Glutamatergic neuron (in vitro differentiated cells): ENCODE data around the gene CDYL. TPM values are rescaled to one million over a fixed set of nuclear protein-coding genes. Genes with fewer than 3 reads are reported as not detected.
A peak's percentile ranks its signal among the peaks of the same experiment; 100 is the strongest.

Experiments
- DNase-seq: peaks from one replicate; pipeline ENCODE4 v3.0.0; 2022
- H3K27ac Mint-ChIP-seq: one replicate; pipeline ENCODE4 v1.8.0; 2020; ENCODE audit warnings: mild to moderate bottlenecking, mixed read lengths, inconsistent platforms; ENCODE audit not compliant: unreplicated experiment
- H3K27me3 Mint-ChIP-seq: one replicate; pipeline ENCODE4 v1.8.0; 2020; ENCODE audit warnings: mild to moderate bottlenecking, moderate library complexity, mixed read lengths, inconsistent platforms; ENCODE audit not compliant: unreplicated experiment
- H3K36me3 Mint-ChIP-seq: one replicate; pipeline ENCODE4 v1.8.0; 2020; ENCODE audit warnings: mild to moderate bottlenecking, mixed read lengths, inconsistent platforms; ENCODE audit not compliant: unreplicated experiment
- H3K4me1 Mint-ChIP-seq: one replicate; pipeline ENCODE4 v1.8.0; 2020; ENCODE audit warnings: mild to moderate bottlenecking, low read depth, mixed read lengths, inconsistent platforms; ENCODE audit not compliant: unreplicated experiment
- H3K4me3 Mint-ChIP-seq: one replicate; pipeline ENCODE4 v1.8.0; 2020; ENCODE audit warnings: mild to moderate bottlenecking, mixed read lengths, inconsistent platforms; ENCODE audit not compliant: unreplicated experiment
- H3K9me3 Mint-ChIP-seq: one replicate; pipeline ENCODE4 v1.8.0; 2020; ENCODE audit warnings: mild to moderate bottlenecking, moderate library complexity, mixed read lengths, inconsistent platforms; ENCODE audit not compliant: unreplicated experiment
- CTCF ChIP-seq: fragments of 200-600 bp; sonication (generic); IDR thresholded peaks from one replicate; pipeline ENCODE4 v1.5.0; 2021; ENCODE audit not compliant: partially characterized antibody, unreplicated experiment
- total RNA-seq: library from RNA; stranded (reverse); fragmentation: NEBNext Ultra II Directional; extraction: Animal tissue kit (Norgen Biotek cat#: 25700); gene quantifications from one replicate; pipeline ENCODE4 v1.2.1, GENCODE V29; 2021; ENCODE audit not compliant: unreplicated experiment

The CDYL gene
- total RNA-seq, 1 donor from 2014 or later: 63.3 TPM

- DNase-seq: no peak
- no peak for TF ChIP-seq CTCF
- Mint-ChIP-seq H3K27ac (no peak overlapping the region), H3K9me3 (no peaks in the 10 kb centered on the region), H3K4me1 (peaks cover 11% of the 10 kb centered on the region), H3K4me3 (no peak overlapping the region), H3K27me3 (no peaks in the 10 kb centered on the region), H3K36me3 (peaks cover 5% of the 10 kb centered on the region)
Measured at GRCh38 chr6:4891141-4891540, 114.9 kb downstream of the CDYL start.

- Mint-ChIP-seq H3K4me3 (no peak overlapping the region), H3K27ac (no peak overlapping the region), H3K36me3 (peaks cover 5% of the 10 kb centered on the region), H3K27me3 (peaks cover 2% of the 10 kb centered on the region), H3K4me1 (peaks cover 16% of the 10 kb centered on the region), H3K9me3 (no peaks in the 10 kb centered on the region)
- TF ChIP-seq CTCF: no peak
- no peak for DNase-seq
Measured at GRCh38 chr6:4892785-4893485, 116.7 kb downstream of the CDYL start.

- Mint-ChIP-seq H3K9me3 (no peaks in the 10 kb centered on the region), H3K27ac (no peak overlapping the region), H3K4me1 (peaks cover 12% of the 10 kb centered on the region), H3K36me3 (peaks cover 7% of the 10 kb centered on the region), H3K4me3 (no peak overlapping the region), H3K27me3 (peaks cover 2% of the 10 kb centered on the region)
- no peak for DNase-seq
- TF ChIP-seq CTCF: no peak
Measured at GRCh38 chr6:4894049-4894448, 117.8 kb downstream of the CDYL start.

GRCh38 chr6:4895971-4896370, 119.8 kb downstream of the CDYL start:
- no peak for DNase-seq
- peaks cover 5% of the 10 kb centered on the region for H3K4me1 Mint-ChIP-seq
- H3K27ac Mint-ChIP-seq: peak overlapping the region; percentile 11
- peaks cover 16% of the 10 kb centered on the region for H3K36me3 Mint-ChIP-seq
- TF ChIP-seq CTCF: no peak
- peaks cover 2% of the 10 kb centered on the region for H3K27me3 Mint-ChIP-seq
- no peak overlapping the region for H3K4me3 Mint-ChIP-seq
- no peaks in the 10 kb centered on the region for H3K9me3 Mint-ChIP-seq

- peaks cover 16% of the 10 kb centered on the region for H3K36me3 Mint-ChIP-seq
- H3K4me1 Mint-ChIP-seq: peaks cover 5% of the 10 kb centered on the region
- peaks cover 2% of the 10 kb centered on the region for H3K9me3 Mint-ChIP-seq
- H3K4me3 Mint-ChIP-seq: no peak overlapping the region
- no peak for TF ChIP-seq CTCF
- peaks cover 2% of the 10 kb centered on the region for H3K27me3 Mint-ChIP-seq
- DNase-seq: no peak
- peak overlapping the region; percentile 11 for H3K27ac Mint-ChIP-seq
Measured at GRCh38 chr6:4896401-4896800, 120.2 kb downstream of the CDYL start.
